Smooth muscle cell of the coronary artery (primary cell): Measurements from ENCODE around the gene MBD3L5. TPM values are rescaled to one million over a fixed set of nuclear protein-coding genes. Genes with fewer than 3 reads are reported as not detected.

ENCODE experiments used
- total RNA-seq: library from RNA; depleted of rRNA; stranded (reverse); fragments of >200 nt; gene quantifications from 2 replicates; pipeline ENCODE4 v1.2.3, GENCODE V29; 2014; ENCODE audit warnings: low replicate concordance

MBD3L5 gene
- total RNA-seq, result not detected in 2 replicates

DNA sequence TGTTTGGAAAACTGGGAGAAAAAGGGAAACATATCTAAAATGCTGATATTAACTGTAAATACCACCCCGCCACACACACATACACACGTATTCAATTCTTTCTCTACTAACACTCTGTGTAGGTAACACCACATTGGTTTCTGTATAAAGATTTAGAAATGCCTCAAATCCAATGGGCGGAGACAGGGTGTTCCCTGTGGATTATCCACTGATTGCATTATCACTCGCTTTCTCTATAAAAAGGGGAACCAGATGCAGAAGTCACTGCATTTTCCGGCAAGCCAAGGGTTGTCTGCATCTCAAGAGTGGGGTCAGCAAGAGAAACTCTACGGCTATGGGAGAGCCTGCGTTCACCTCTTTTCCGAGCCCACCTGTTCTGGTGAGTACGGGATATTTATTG, at the start of gene MBD3L5:
Gene MBD3L5 (plus strand): TSS at position 301 of the 400 bp plus-strand sequence. CDS start 34 bp downstream, at position 335.

DNA sequence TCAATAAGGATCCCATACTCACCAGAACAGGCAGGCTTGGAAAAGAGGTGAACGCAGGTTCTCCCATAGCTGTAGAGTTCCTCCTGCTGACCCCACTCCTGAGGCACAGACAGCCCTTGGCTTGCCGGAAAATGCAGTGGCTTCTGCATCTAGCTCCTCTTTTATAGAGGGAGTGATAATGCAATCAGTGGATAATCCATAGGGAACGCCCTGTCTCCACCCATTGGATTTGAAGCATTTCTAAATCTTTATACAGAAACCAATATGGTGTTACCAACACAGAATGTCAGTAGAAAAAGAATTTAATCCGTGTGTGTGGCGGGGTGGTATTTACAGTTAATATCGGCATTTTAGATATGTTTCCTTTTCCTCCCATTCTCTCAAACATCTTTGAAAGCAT, 9.0 kb upstream of the MBD3L5 start, which contains the start of gene MBD3L2B:
Gene MBD3L2B (minus strand): TSS at position 101 of the 400 bp plus-strand sequence. CDS start 34 bp downstream, at position 67.

DNA sequence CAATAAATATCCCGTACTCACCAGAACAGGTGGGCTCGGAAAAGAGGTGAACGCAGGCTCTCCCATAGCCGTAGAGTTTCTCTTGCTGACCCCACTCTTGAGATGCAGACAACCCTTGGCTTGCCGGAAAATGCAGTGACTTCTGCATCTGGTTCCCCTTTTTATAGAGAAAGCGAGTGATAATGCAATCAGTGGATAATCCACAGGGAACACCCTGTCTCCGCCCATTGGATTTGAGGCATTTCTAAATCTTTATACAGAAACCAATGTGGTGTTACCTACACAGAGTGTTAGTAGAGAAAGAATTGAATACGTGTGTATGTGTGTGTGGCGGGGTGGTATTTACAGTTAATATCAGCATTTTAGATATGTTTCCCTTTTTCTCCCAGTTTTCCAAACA, 9.7 kb downstream of the MBD3L5 start, which contains the start of gene MBD3L4:
Gene MBD3L4 (minus strand): TSS at position 101 of the 400 bp plus-strand sequence. CDS start 35 bp downstream, at position 66.

DNA sequence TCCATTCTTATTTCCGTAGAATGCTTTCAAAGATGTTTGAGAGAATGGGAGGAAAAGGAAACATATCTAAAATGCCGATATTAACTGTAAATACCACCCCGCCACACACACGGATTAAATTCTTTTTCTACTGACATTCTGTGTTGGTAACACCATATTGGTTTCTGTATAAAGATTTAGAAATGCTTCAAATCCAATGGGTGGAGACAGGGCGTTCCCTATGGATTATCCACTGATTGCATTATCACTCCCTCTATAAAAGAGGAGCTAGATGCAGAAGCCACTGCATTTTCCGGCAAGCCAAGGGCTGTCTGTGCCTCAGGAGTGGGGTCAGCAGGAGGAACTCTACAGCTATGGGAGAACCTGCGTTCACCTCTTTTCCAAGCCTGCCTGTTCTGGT, 18.6 kb downstream of the MBD3L5 start, which contains the start of gene MBD3L2:
Gene MBD3L2 (plus strand): TSS at position 301 of the 400 bp plus-strand sequence. CDS start 53 bp downstream, at position 354.

DNA sequence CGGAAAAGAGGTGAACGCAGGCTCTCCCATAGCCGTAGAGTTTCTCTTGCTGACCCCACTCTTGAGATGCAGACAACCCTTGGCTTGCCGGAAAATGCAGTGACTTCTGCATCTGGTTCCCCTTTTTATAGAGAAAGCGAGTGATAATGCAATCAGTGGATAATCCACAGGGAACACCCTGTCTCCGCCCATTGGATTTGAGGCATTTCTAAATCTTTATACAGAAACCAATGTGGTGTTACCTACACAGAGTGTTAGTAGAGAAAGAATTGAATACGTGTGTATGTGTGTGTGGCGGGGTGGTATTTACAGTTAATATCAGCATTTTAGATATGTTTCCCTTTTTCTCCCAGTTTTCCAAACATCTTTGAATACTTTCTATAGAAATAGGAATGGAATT, 28.2 kb downstream of the MBD3L5 start, which contains the start of gene MBD3L3:
Gene MBD3L3 (minus strand): TSS at position 101 of the 400 bp plus-strand sequence. CDS start 71 bp downstream, at position 30.

DNA sequence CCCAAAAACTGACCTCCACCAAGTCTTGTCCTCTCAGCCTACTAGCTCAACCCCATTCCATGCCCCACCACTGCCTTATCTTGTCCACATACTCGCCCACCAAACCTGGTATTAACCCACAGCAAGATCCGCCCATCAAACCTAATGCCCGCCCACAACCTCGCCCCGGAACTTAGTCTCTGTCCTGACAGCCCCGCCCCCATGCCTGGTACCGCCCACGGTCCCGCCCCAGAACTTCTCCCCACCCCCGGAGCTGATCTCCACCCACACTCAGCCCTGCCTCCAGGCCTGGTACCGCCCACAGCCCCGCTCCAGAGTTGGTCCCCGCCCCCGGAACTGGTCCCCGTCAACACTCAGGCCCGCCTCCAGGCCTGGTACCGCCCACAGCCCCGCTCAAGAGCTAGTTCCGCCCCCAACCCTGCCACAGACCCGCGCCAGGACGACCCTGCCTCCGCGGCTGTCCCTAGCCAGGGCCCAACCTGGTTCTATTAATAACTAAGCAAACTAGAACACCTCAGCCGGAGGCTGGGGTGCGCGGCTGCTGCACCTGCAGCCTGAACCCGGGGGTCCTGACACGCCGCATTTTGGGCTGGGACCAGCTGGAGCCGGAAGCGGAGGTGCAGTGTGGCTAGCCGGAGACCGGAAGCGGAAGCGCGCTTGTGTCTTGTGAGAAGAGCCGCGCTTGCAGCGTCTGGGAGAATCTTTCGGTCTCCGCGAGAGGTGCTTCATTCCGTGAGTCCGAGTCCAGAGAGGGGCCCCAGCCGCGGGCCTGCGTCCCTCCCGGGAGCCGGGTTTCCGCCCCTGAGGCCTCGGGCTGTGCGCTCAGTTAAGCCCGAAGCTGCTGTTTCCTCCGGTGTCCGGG, 38.9 kb downstream of the MBD3L5 start, which contains the start of gene ZNF557:
Gene ZNF557 (plus strand): TSS at position 662 of the 862 bp plus-strand sequence. CDS start 5,372 bp downstream, outside the sequence.

Other genes with a start within 250 kb of the MBD3L5 start
- 0.08 TPM in 1 of 2 replicates, not detected in the other for gene ADGRE1, start 143.0 kb upstream of the MBD3L5 start, total RNA-seq
- not detected in 2 replicates for gene MBD3L2B, start 9.1 kb upstream of the MBD3L5 start, total RNA-seq
- gene MBD3L4, start 9.6 kb downstream of the MBD3L5 start, total RNA-seq, result not detected in 2 replicates
- gene MBD3L2, start 18.7 kb downstream of the MBD3L5 start, total RNA-seq, result not detected in 2 replicates
- gene MBD3L3, start 28.1 kb downstream of the MBD3L5 start, total RNA-seq, result not detected in 2 replicates
- gene ZNF557, start 39.1 kb downstream of the MBD3L5 start, total RNA-seq, result 13.0 and 17.8 TPM in 2 replicates